HG03108 (cell line): ENCODE measurements around the gene BBS5.
"Not testable (repeated sequence)": the region's sequence is repeated elsewhere in the genome, so short reads cannot be mapped to it uniquely, and the experiment has no call there.

Experiments used
- ATAC-seq: cut with Tn5 transposase; IDR thresholded peaks from one replicate; pipeline ENCODE4 v1.9.1; 2021; ENCODE audit warnings: moderate library complexity; ENCODE audit not compliant: unreplicated experiment

BBS5 gene

DNA sequence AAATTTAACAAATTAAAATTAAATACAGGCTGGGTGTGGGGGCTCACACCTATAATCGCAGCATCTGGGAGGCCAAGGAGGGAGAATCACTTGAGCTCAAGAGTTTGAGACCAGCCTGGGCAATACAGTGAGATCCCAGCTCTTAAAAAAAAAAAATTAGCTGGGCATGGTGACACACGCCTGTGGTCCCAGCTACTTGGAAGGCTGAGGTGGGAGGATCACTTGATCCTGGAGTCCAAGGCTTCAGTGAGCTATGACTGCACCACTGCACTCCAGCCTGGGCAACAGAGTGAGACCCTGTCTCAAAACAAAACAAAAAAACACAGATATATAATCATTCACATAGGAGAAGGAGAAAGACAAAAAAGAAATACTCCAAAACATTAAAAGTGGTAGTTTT lies 60.2 kb downstream of the BBS5 start:
- not testable (repeated sequence) for ATAC-seq

- ATAC-seq: no peak
These were observed 60.9 kb downstream of the BBS5 start for GRCh38 chr2:169540146-169540545.

DNA sequence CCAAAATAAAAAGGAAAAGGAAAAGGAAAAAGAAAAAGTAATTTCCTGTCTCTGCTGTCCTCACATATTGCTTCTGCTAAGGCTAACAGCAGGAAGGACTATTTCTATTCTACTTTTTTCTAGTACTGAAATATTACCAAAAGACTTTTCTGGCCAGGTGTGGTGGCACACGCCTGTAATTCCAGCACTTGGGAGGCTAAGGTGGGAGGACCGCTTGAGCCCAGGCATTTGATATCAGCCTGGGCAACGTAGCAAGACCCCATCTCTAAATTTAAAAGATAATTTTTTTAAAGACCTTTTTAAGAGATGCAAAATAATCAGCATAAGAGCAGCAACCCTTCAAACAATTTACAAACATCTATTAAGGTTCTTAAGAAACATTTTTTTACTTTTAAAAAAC lies 63.1 kb downstream of the BBS5 start:
- no peak for ATAC-seq

DNA sequence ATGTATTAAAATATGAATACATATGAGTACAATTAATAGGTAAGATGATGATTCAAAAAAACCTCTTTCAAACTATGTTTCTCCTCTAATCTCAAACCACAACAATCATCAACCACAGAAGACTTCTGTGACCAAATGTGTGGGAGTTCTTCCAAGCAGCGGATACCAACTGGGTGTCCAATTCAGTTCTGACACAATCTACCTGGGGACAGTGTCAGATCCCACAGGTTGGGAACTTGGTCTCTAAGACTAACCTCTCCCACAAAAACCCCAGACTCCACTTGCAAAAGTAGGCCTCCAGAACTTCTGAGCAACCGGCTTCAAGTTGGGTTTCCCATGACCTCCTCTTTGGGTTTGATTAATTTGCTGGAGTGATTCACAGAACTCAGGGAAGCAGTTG lies 67.5 kb downstream of the BBS5 start:
- ATAC-seq: no peak
